H1 (cell line): Measurements from ENCODE around the gene TTYH2.

Source experiments
- ASH2L ChIP-seq: fragments of 200-600, 300-600 bp; sonication (generic); IDR thresholded peaks from one replicate; pipeline ENCODE4 v1.7.1; 2017; ENCODE audit warnings: low read length
- ATF3 ChIP-seq: IDR thresholded peaks from 2 replicates; pipeline ENCODE4 v1.6.1; 2011; ENCODE audit warnings: low read depth, mild to moderate bottlenecking, low read length; ENCODE audit not compliant: insufficient read depth
- BACH1 ChIP-seq: IDR thresholded peaks from 2 replicates; pipeline ENCODE4 v1.6.1; 2012; ENCODE audit warnings: low read length, improper control_type of control experiment
- CHD1 ChIP-seq: IDR thresholded peaks from 2 replicates; pipeline ENCODE4 v1.6.1; 2012; ENCODE audit warnings: low read depth, low read length, improper control_type of control experiment
- CREB1 ChIP-seq: IDR thresholded peaks from 2 replicates; pipeline ENCODE4 v1.6.1; 2012; ENCODE audit warnings: inconsistent platforms
- CTCF ChIP-seq, 3 experiments: IDR thresholded peaks; 1 replicate in 2 of 3; 2 replicates in 1 of 3; pipeline versions ENCODE4 v1.5.1 to v1.6.1; 2011; ENCODE audit warnings: low read length in 3 of 3, mild to moderate bottlenecking in 3 of 3, inconsistent platforms in 2 of 3, low read depth in 1 of 3, moderate library complexity in 1 of 3; ENCODE audit not compliant: insufficient read depth in 1 of 3; ENCODE audit errors: control extremely low read depth in 1 of 3
- EZH2 ChIP-seq: fragments of 200-600 bp; sonication (generic); IDR thresholded peaks from 2 replicates; pipeline ENCODE4 v1.7.1; 2012; ENCODE audit warnings: low read depth, mild to moderate bottlenecking, moderate library complexity, low read length, inconsistent platforms; ENCODE audit not compliant: severe bottlenecking
- HDAC6 ChIP-seq: IDR thresholded peaks from one replicate; pipeline ENCODE4 v1.7.1; 2012; ENCODE audit warnings: low read depth, mild to moderate bottlenecking, inconsistent platforms, low read length, moderate library complexity
- PHF8 ChIP-seq: fragments of 200-600 bp; sonication (generic); conservative IDR thresholded peaks from 2 replicates; pipeline ENCODE4 v1.7.1; 2012; ENCODE audit warnings: low read depth, mild to moderate bottlenecking, inconsistent platforms, low read length, moderate library complexity
- RAD21 ChIP-seq, 2 experiments: IDR thresholded peaks in 1 of 2; conservative IDR thresholded peaks in 1 of 2; 2 replicates each; pipeline ENCODE4 v1.6.1; 2011; ENCODE audit warnings: low read depth in 2 of 2, low read length in 2 of 2, improper control_type of control experiment in 1 of 2, inconsistent platforms in 1 of 2, mild to moderate bottlenecking in 1 of 2, moderate library complexity in 1 of 2
- RBBP5 ChIP-seq: IDR thresholded peaks from 2 replicates; pipeline ENCODE4 v1.7.1; 2012; ENCODE audit warnings: low read depth, mild to moderate bottlenecking, inconsistent platforms, low read length, moderate library complexity, borderline replicate concordance
- SUZ12 ChIP-seq: fragments of 200-600 bp; sonication (generic); IDR thresholded peaks from 2 replicates; pipeline ENCODE4 v1.6.1; 2012; ENCODE audit warnings: mild to moderate bottlenecking, inconsistent platforms, low read length, moderate library complexity, mixed read lengths
- TAF1 ChIP-seq: IDR thresholded peaks from 2 replicates; pipeline ENCODE4 v1.6.1; 2011; ENCODE audit warnings: mild to moderate bottlenecking, low read depth, low read length
- TEAD4 ChIP-seq: IDR thresholded peaks from 2 replicates; pipeline ENCODE4 v1.6.1; 2012; ENCODE audit warnings: low read depth, low read length, inconsistent platforms, mixed read lengths

- TF ChIP-seq BACH1 (no peak), SUZ12 (no peak), ATF3 (no peak), TEAD4 (no peak), ASH2L (no peak), CREB1 (no peak), CTCF (IDR thresholded peaks at IDR 0.05; ENCODE audit: control extremely low read depth in 1 of 3, insufficient read depth in 1 of 3, low read depth in 1 of 3, low read length in 3 of 3) (no peak), PHF8 (no peak), CHD1 (no peak), RBBP5 (no peak), RAD21 (IDR thresholded peaks at IDR 0.05 in 1 of 2, conservative IDR thresholded peaks at IDR 0.05 in 1 of 2; ENCODE audit: low read depth in 2 of 2, low read length in 2 of 2) (no peak), HDAC6 (no peak), TAF1 (no peak), EZH2 (no peak)
Observed at GRCh38 chr17:74287031-74287602, 73.7 kb downstream of the TTYH2 start.
